H1 (cell line): ENCODE measurements around the gene CD63. TPM values are rescaled to one million over a fixed set of nuclear protein-coding genes. Genes with fewer than 3 reads are reported as not detected.

Experiments used
- CTCF ChIA-PET: fragments of 300-600 bp; sonication (Branson Sonifier 250); formaldehyde crosslinking; loops from one replicate; lab custom pipeline; 2021; ENCODE audit not compliant: partially characterized antibody; lab: Charles Lee
- POLR2A ChIA-PET: fragments of 300-600 bp; sonication (Branson Sonifier 250); formaldehyde crosslinking; loops from one replicate; lab custom pipeline; 2021; ENCODE audit warnings: inconsistent platforms; ENCODE audit not compliant: partially characterized antibody; lab: Charles Lee
- DNase-seq, 2 experiments: peaks; one replicate each; pipeline versions ENCODE4 v3.0.0 to v3.0.0-alpha.2; 2010 to 2022; ENCODE audit warnings: low spot score in 2 of 2, low read depth in 1 of 2, mixed read lengths in 1 of 2
- FAIRE-seq: peaks from 2 replicates; lab custom pipeline; 2011; peaks lifted over from hg19 to GRCh38; lab: Jason Lieb, UNC
- H2AFZ ChIP-seq: 2 replicates; pipeline ENCODE4 v1.8.1; 2012; ENCODE audit warnings: low read length, inconsistent platforms
- H2AK5ac ChIP-seq: 2 replicates; pipeline ENCODE4 v1.6.1; 2013; ENCODE audit warnings: low read depth, low read length
- H2BK120ac ChIP-seq: replicated peaks from 2 replicates; pipeline ENCODE3; 2013; ENCODE audit warnings: low read depth, low read length, inconsistent platforms
- H2BK12ac ChIP-seq: 2 replicates; pipeline ENCODE4 v1.6.1; 2013; ENCODE audit warnings: low read depth, low read length
- H2BK15ac ChIP-seq: 2 replicates; pipeline ENCODE4 v1.6.1; 2013; ENCODE audit warnings: low read length
- H2BK20ac ChIP-seq: 2 replicates; pipeline ENCODE4 v1.6.1; 2013; ENCODE audit warnings: low read length
- H2BK5ac ChIP-seq: 2 replicates; pipeline ENCODE4 v1.6.1; 2013; ENCODE audit warnings: low read depth, low read length
- H3K14ac ChIP-seq: 2 replicates; pipeline ENCODE4 v1.6.1; 2013; ENCODE audit warnings: inconsistent platforms; ENCODE audit not compliant: insufficient read length
- H3K18ac ChIP-seq: 2 replicates; pipeline ENCODE4 v1.6.1; 2013; ENCODE audit warnings: low read length; ENCODE audit errors: extremely low read depth
- H3K23ac ChIP-seq: 2 replicates; pipeline ENCODE4 v1.6.1; 2013; ENCODE audit warnings: inconsistent platforms; ENCODE audit not compliant: insufficient read length
- H3K23me2 ChIP-seq: 2 replicates; pipeline ENCODE4 v1.6.1; 2013; ENCODE audit warnings: low read depth, low read length
- H3K27ac ChIP-seq: 2 replicates; pipeline ENCODE4 v1.6.1; 2011; ENCODE audit warnings: low read depth, low read length, inconsistent platforms
- H3K27me3 ChIP-seq, 4 experiments: replicated peaks in 1 of 4; 1 replicate in 1 of 4; 2 replicates in 3 of 4; pipeline versions ENCODE4 v1.6.1 to v1.8.1; 2011 to 2013; ENCODE audit warnings: low read length in 3 of 4, mild to moderate bottlenecking in 3 of 4, inconsistent platforms in 2 of 4, mixed read lengths in 2 of 4, moderate library complexity in 1 of 4; ENCODE audit not compliant: control insufficient read depth in 3 of 4, insufficient read depth in 3 of 4; ENCODE audit errors: extremely low read depth in 1 of 4
- H3K36me3 ChIP-seq, 4 experiments: 2 replicates each; pipeline versions ENCODE4 v1.6.1 to v1.8.1; 2011 to 2013; ENCODE audit warnings: mild to moderate bottlenecking in 4 of 4, low read length in 3 of 4, moderate library complexity in 2 of 4, control low read depth in 1 of 4, inconsistent platforms in 1 of 4; ENCODE audit not compliant: insufficient read depth in 4 of 4, control insufficient read depth in 2 of 4
- H3K4ac ChIP-seq: replicated peaks from 2 replicates; pipeline ENCODE3; 2013; ENCODE audit warnings: low read length, low read depth, mixed read lengths, inconsistent platforms; ENCODE audit not compliant: insufficient read length
- H3K4me1 ChIP-seq, 4 experiments: replicated peaks in 1 of 4; 1 replicate in 1 of 4; 2 replicates in 3 of 4; pipeline versions ENCODE4 v1.6.1 to v1.8.1; 2011 to 2013; ENCODE audit warnings: low read length in 3 of 4, inconsistent platforms in 2 of 4, mixed read lengths in 1 of 4; ENCODE audit not compliant: insufficient read depth in 4 of 4, control insufficient read depth in 3 of 4
- H3K4me2 ChIP-seq, 2 experiments: 2 replicates each; pipeline versions ENCODE4 v1.6.1 to v1.8.1; 2011 to 2013; ENCODE audit warnings: low read depth in 2 of 2, low read length in 2 of 2, control low read depth in 1 of 2, inconsistent platforms in 1 of 2, mild to moderate bottlenecking in 1 of 2; ENCODE audit not compliant: insufficient read depth in 1 of 2
- H3K4me3 ChIP-seq, 4 experiments: fragments of 200-600, 300-600 bp in 1 of 4; sonication (generic), shearing (Covaris generic), sonication (Bioruptor Twin) in 1 of 4; 2 replicates each; pipeline versions ENCODE4 v1.5.1 to v1.8.1; 2011 to 2016; ENCODE audit warnings: low read length in 4 of 4, low read depth in 3 of 4, control low read depth in 2 of 4, inconsistent platforms in 2 of 4, mild to moderate bottlenecking in 2 of 4, mixed read lengths in 1 of 4, moderate library complexity in 1 of 4; ENCODE audit not compliant: insufficient read depth in 2 of 4; ENCODE audit errors: extremely low read depth in 1 of 4
- H3K56ac ChIP-seq: replicated peaks from 2 replicates; pipeline ENCODE3; 2013; ENCODE audit warnings: low read depth, mild to moderate bottlenecking, mixed read lengths, low read length, inconsistent platforms; ENCODE audit not compliant: insufficient read length
- H3K79me1 ChIP-seq: 2 replicates; pipeline ENCODE4 v1.6.1; 2013; ENCODE audit warnings: low read depth, low read length, control low read depth
- H3K79me2 ChIP-seq, 2 experiments: 2 replicates each; pipeline versions ENCODE4 v1.6.1 to v1.8.1; 2012 to 2013; ENCODE audit warnings: low read length in 2 of 2, mild to moderate bottlenecking in 2 of 2, inconsistent platforms in 1 of 2; ENCODE audit not compliant: insufficient read depth in 2 of 2, control insufficient read depth in 1 of 2
- H3K9ac ChIP-seq, 4 experiments: replicated peaks in 1 of 4; 1 replicate in 1 of 4; 2 replicates in 3 of 4; pipeline versions ENCODE4 v1.6.1 to v1.8.1; 2011 to 2013; ENCODE audit warnings: low read depth in 3 of 4, low read length in 3 of 4, control low read depth in 2 of 4, mild to moderate bottlenecking in 2 of 4, moderate library complexity in 2 of 4, inconsistent platforms in 1 of 4; ENCODE audit errors: extremely low read depth in 1 of 4
- H3K9me3 ChIP-seq, 2 experiments: 2 replicates each; pipeline versions ENCODE4 v1.6.1 to v1.8.1; 2012 to 2013; ENCODE audit warnings: mild to moderate bottlenecking in 2 of 2, moderate library complexity in 2 of 2, control low read depth in 1 of 2, inconsistent platforms in 1 of 2, low read depth in 1 of 2, low read length in 1 of 2, mixed read lengths in 1 of 2; ENCODE audit not compliant: insufficient read depth in 2 of 2
- H4K20me1 ChIP-seq, 2 experiments: replicated peaks in 1 of 2; 2 replicates each; pipeline versions ENCODE3 to v1.8.1; 2011 to 2013; ENCODE audit warnings: inconsistent platforms in 2 of 2, low read length in 2 of 2, mild to moderate bottlenecking in 1 of 2; ENCODE audit not compliant: insufficient read depth in 2 of 2, control insufficient read depth in 1 of 2
- H4K5ac ChIP-seq: 2 replicates; pipeline ENCODE4 v1.6.1; 2013; ENCODE audit warnings: low read length, low read depth, mixed read lengths, inconsistent platforms; ENCODE audit not compliant: insufficient read length
- H4K8ac ChIP-seq: 2 replicates; pipeline ENCODE4 v1.8.0; 2013; ENCODE audit warnings: mild to moderate bottlenecking, moderate library complexity, low read length, inconsistent platforms; ENCODE audit not compliant: insufficient read depth; ENCODE audit errors: extremely low read depth
- H4K91ac ChIP-seq: replicated peaks from 2 replicates; pipeline ENCODE3; 2013; ENCODE audit warnings: low read length, mixed read lengths, inconsistent platforms; ENCODE audit not compliant: insufficient read length
- CBX8 ChIP-seq: fragments of 300-800, 300-1000 bp; sonication (generic); IDR thresholded peaks from 2 replicates; pipeline ENCODE4 v1.7.1; 2016; ENCODE audit warnings: low read depth, low read length, borderline replicate concordance
- CHD1 ChIP-seq: IDR thresholded peaks from 2 replicates; pipeline ENCODE4 v1.6.1; 2012; ENCODE audit warnings: low read depth, low read length, improper control_type of control experiment
- CREB1 ChIP-seq: IDR thresholded peaks from 2 replicates; pipeline ENCODE4 v1.6.1; 2012; ENCODE audit warnings: inconsistent platforms
- KDM4A ChIP-seq: IDR thresholded peaks from one replicate; pipeline ENCODE4 v1.7.1; 2012; ENCODE audit warnings: low read depth, mild to moderate bottlenecking, moderate library complexity, low read length, inconsistent platforms; ENCODE audit not compliant: severe bottlenecking
- KDM5A ChIP-seq: fragments of 200-600 bp; IDR thresholded peaks from 2 replicates; pipeline ENCODE4 v1.7.1; 2012; ENCODE audit warnings: mild to moderate bottlenecking, low read length, inconsistent platforms, mixed read lengths
- RBBP5 ChIP-seq: IDR thresholded peaks from 2 replicates; pipeline ENCODE4 v1.7.1; 2012; ENCODE audit warnings: low read depth, mild to moderate bottlenecking, inconsistent platforms, low read length, moderate library complexity, borderline replicate concordance
- SIN3A ChIP-seq, 2 experiments: IDR thresholded peaks in 1 of 2; conservative IDR thresholded peaks in 1 of 2; 2 replicates each; pipeline ENCODE4 v1.6.1; 2011 to 2012; ENCODE audit warnings: low read length in 2 of 2, improper control_type of control experiment in 1 of 2, low read depth in 1 of 2, mild to moderate bottlenecking in 1 of 2
- SIX5 ChIP-seq: IDR thresholded peaks from 2 replicates; pipeline ENCODE4 v1.6.1; 2011; ENCODE audit warnings: mild to moderate bottlenecking, low read depth, low read length
- SRF ChIP-seq: IDR thresholded peaks from 2 replicates; pipeline ENCODE4 v1.6.1; 2011; ENCODE audit warnings: mild to moderate bottlenecking, low read depth, low read length, moderate library complexity
- TAF1 ChIP-seq: IDR thresholded peaks from 2 replicates; pipeline ENCODE4 v1.6.1; 2011; ENCODE audit warnings: mild to moderate bottlenecking, low read depth, low read length
- TEAD4 ChIP-seq: IDR thresholded peaks from 2 replicates; pipeline ENCODE4 v1.6.1; 2012; ENCODE audit warnings: low read depth, low read length, inconsistent platforms, mixed read lengths
- USF2 ChIP-seq: IDR thresholded peaks from 2 replicates; pipeline ENCODE4 v1.6.1; 2011; ENCODE audit warnings: low read length, improper control_type of control experiment
- WGBS, 2 experiments: shearing (Covaris generic) in 1 of 2; methylation state at CpG; one replicate each; pipeline versions ENCODE4 v1.1.6 to v1.1.7; 2013 to 2015; ENCODE audit warnings: low lambda C conversion rate in 2 of 2, mixed read lengths in 2 of 2, inconsistent platforms in 1 of 2, low coverage in 1 of 2, missing lambda C conversion rate in 1 of 2; ENCODE audit not compliant: insufficient replicate concordance in 2 of 2, insufficient coverage in 1 of 2, insufficient read length in 1 of 2; ENCODE audit errors: extremely low coverage in 1 of 2, missing lambda C conversion rate in 1 of 2; 5-methylcytosine and 5-hydroxymethylcytosine counted together
- polyA plus RNA-seq, 7 experiments: library from polyadenylated mRNA; depleted of rRNA in 3 of 7; stranded (reverse) in 5 of 7; unstranded in 2 of 7; fragments of >200 nt in 5 of 7; fragments of 200-250 nt in 2 of 7; gene quantifications; 1 replicate in 5 of 7; 2 replicates in 1 of 7; 4 replicates in 1 of 7; pipeline versions ENCODE4 v1.2.1 to v1.2.3, GENCODE V29; 2011 to 2013; ENCODE audit warnings: missing spikeins in 2 of 7, mixed read lengths in 2 of 7
- total RNA-seq: library from RNA; stranded (reverse); fragmentation: NEBNext Ultra II Directional; extraction: Animal tissue kit (Norgen Biotek cat#: 25700); gene quantifications from 2 replicates; pipeline ENCODE4 v1.2.1, GENCODE V29; 2021

Gene CD63
- total and polyA plus RNA-seq, 2 of the 8 experiments (the other 6 are each of a cell fraction or from before 2014, with no cell fraction given) = 440 to 526 TPM

GRCh38 chr12:55705782-55706402 lies 22.9 kb downstream of the CD63 start:
- no peak overlapping the region for H4K5ac ChIP-seq
- peaks cover 0 to 32% of the 10 kb centered on the region in 2 experiments; a peak in 2 of 4 replicates for H3K79me2 ChIP-seq
- H3K56ac ChIP-seq = no peak overlapping the region
- H2BK20ac ChIP-seq = no peak overlapping the region
- H2AK5ac ChIP-seq = no peak overlapping the region
- H3K4me1 ChIP-seq = peaks cover 0 to 25% (median 8%) of the 10 kb centered on the region in 4 experiments; a peak in 5 of 7 replicates
- no peaks in the 10 kb centered on the region; a peak in 1 of 8 replicates for H3K36me3 ChIP-seq
- POLR2A ChIA-PET = interaction anchor here (1.0 to 3.6 kb wide), 12 partner anchors 10 to 39 kb away, joined by 4 to 39 read pairs (median 9); partner anchors contain the start of genes BLOC1S1 and CD63
- H3K4me3 ChIP-seq = peak overlapping the region in 3 of 4 experiments; percentile 17 to 88 (median 32); a peak in 4 of 8 replicates
- H4K20me1 ChIP-seq = peaks cover 0 to 11% of the 10 kb centered on the region in 2 experiments
- H2BK5ac ChIP-seq = no peak overlapping the region
- H2BK15ac ChIP-seq = no peak overlapping the region
- H3K4ac ChIP-seq = no peak overlapping the region
- CTCF ChIA-PET = interaction anchor here (0.7 to 5.1 kb wide), 33 partner anchors 10 to 1228 kb away, joined by 3 to 38 read pairs (median 5); partner anchors contain the start of genes BLOC1S1, CD63, MUCL1 and RDH5
- H3K23ac ChIP-seq = no peak overlapping the region
- H3K18ac ChIP-seq = no peak overlapping the region
- H3K9ac ChIP-seq = no peak overlapping the region
- FAIRE-seq = no peak
- no peaks in the 10 kb centered on the region for H3K9me3 ChIP-seq
- no peak overlapping the region for H3K27ac ChIP-seq
- peaks cover 14% of the 10 kb centered on the region; the same call in 1 of the 2 replicates for H3K79me1 ChIP-seq
- peak in 1 of 2 experiments; percentile 72 for DNase-seq
- no peak overlapping the region for H2BK120ac ChIP-seq
- peak overlapping the region; percentile 91 to 100 for H3K4me2 ChIP-seq
- no peak overlapping the region for H2BK12ac ChIP-seq
- H2AFZ ChIP-seq = no peak overlapping the region
- H3K27me3 ChIP-seq = peaks cover 0 to 3% (median 0%) of the 10 kb centered on the region in 4 experiments; a peak in 4 of 7 replicates
- whole genome bisulfite sequencing, 2 experiments = 43% methylated on average over 5 of the region's 5 CpGs; no CpG with 5 or more reads in 1 of the 2 experiments
- H3K14ac ChIP-seq = no peak overlapping the region
- H4K8ac ChIP-seq = no peak overlapping the region
- no peak overlapping the region for H4K91ac ChIP-seq
- H3K23me2 ChIP-seq = peaks cover 15% of the 10 kb centered on the region
- TF ChIP-seq USF2 = no peak
- no peak for TF ChIP-seq TEAD4
- TF ChIP-seq SRF = no peak
- TF ChIP-seq CHD1 = no peak
- no peak for TF ChIP-seq SIX5
- TF ChIP-seq KDM4A = no peak
- no peak for TF ChIP-seq RBBP5
- TF ChIP-seq KDM5A = no peak
- no peak for TF ChIP-seq TAF1
- peak in 1 of 2 experiments; percentile 57; a peak in 2 of 4 replicates for TF ChIP-seq SIN3A (conservative IDR thresholded peaks at IDR 0.05 in 1 of 2, IDR thresholded peaks at IDR 0.05 in 1 of 2; ENCODE audit: low read depth in 1 of 2, low read length in 2 of 2)
- TF ChIP-seq CREB1 = no peak
- TF ChIP-seq CBX8 = no peak
